HG03103 (cell line): ENCODE data around the gene ICAM2.

Experiments
- ATAC-seq: cut with Tn5 transposase; IDR thresholded peaks from one replicate; pipeline ENCODE4 v1.9.1; 2021; ENCODE audit warnings: low read depth; ENCODE audit not compliant: unreplicated experiment

Gene ICAM2

DNA sequence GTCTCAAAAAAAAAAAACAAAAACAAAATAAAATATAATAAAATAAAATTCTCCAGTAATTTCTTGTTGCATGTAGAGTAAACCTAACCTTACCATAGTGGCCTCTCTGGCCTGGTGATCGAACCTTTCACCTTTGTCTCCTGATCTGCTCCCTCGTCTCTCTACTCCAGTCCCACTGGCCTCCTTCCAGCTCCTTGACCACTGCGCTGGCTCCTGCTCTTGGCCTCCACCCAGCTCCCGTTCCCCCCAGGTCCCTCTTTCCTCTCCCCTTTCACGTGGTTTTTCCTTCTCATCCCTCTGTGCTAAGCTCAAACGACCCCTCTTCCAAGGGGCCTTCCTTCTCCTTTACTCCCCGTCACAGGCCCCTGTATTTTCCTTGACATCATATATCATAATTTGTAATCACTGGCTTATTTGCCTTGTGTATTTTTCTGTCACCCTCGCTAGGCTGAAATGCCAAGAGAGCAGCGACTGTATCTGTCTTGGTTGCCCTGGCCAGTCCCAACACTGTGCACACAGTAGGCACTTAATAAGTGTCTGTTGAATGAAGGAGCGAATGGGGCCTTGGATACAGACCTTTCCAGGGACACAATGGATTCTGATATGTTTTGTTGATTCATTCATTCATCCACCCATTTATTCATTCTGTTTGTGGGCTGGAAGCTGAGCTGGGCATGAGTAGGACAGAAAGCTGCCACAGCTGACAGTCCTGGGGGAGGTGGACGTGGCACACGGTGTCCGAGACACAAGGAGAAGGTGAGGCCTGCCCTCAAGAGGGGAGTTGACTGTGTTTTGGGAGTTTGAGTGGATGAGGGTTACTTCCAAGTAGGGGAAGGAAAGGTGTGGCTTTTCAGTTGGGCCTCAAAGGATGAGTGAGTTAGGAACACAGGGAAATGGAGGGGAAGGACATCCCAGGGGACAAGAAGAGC is 41.9 kb downstream of the ICAM2 start:
- no peak for ATAC-seq

DNA sequence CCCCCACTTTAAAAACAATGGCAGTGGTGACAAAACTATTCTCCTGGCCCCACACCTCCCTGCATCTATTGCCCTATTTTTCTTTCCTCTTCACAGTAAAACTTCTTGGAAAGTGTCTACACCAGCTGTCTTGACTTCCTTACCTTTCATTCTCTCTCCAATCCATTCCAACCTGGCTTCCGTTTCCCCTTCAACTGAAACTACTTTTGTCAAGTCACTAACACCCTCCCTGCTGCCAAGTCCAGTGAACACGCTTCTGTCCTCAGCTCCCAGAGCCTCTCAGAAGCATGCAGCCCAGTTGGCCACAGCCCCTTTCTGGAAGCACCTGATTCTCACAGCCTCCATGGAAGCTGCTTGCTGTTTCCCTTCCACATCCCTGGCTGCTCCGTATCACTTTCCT is 43.7 kb downstream of the ICAM2 start:
- no peak for ATAC-seq

DNA sequence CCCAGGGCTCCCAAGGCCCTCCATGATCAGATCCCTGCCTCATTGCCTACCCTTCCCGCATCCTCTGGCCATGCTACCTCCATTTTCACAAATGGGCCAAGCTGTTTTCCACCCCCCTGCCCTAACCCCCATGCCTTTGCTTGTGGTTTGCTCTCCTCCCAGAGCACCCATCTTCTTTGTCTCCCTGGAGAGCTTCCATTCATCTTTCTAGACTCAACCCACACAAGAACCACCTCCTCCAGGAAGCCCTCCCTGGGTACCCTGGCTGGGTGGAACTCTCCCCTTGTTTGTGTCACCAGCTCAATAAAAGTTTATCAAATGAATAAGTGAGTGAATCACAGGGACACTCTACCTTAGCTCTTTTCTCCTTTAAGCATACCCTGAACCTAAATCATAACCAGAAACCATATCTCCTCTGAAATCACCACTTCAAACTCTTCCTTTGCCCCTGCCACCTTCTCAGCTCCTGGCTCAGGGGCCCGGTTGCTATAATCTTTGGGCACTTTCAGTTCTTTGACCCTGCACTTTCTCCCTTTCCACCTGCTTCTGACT is 44.8 kb downstream of the ICAM2 start:
- ATAC-seq = no peak

DNA sequence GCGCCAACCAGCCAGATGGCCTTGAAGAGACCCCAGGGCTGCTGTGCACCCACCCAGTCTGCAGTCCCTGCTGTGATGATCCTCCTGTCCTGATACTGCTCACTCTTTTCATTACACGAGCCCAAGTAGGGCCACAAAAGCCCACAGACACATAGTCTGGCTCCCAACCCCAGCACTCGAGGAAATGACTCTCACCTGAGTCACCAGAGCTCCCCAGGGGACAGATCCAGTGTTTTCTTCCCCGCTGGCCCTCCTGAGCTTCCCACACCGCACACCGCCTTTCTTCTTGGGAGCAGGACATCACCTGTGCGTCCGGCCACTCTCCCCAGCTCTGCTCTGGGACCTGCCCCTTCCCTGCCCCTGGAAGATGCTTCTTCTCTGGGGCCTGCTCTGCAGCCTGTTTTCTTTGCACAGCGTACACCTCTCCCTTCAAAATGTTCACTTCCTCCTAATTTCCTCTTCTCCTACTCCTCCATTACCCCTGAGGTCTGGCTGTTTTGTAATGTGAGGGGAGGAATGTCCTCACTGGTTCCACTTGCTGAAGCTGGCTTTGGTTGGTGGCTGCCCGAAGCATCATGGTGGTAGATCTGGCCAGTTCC is 45.7 kb downstream of the ICAM2 start:
- ATAC-seq = no peak

DNA sequence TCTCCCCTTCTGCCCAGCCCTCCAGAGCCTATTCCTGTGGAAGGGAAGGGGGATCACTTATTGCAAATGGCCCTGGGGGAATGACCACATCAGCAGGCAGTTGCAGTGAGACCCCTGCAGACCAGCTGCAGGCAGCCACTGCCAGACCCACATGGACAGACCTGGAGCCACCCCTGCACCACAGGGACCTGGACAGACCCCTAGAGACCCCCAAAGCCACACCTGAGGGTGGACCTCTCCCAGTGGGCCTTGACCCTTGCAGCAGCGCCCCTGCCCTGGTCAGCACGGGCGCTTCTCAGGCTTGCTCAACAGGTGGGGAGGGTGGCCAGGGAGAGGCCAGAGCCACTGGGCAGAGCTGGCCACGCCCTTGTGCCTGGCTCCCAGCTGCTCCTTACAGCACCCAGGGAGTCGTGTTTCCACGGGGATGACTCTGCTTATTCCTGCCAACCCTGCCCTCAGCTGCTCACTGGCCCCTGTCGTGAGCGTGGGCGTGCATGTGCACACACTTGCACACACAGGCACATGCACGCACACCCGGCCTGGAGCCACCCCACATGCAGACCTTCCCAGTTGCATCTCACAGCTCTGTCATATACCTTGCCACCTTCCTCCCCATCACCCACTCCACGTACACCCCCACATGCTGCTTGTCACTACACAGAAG is 46.4 kb downstream of the ICAM2 start:
- no peak for ATAC-seq

DNA sequence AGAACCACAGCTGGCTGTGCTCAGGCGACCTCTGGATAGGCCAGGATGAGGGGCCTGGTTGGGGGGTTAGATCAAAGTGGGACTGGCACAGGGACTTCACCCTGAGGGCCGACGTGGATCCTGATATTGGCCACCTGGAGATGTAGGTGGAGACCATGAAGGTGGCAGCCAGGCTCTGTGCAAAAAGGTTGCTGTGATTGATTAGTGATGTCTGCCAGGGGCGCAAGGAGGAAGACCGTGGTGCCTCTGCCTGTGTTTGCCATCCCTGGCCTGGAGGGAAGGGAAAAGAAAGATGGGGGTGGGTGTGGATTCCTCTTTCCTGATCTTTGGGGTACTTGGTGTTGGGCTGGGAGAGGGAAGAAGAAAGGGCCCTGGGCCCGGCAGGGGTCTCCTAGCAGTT is 47.2 kb downstream of the ICAM2 start:
- no peak for ATAC-seq

DNA sequence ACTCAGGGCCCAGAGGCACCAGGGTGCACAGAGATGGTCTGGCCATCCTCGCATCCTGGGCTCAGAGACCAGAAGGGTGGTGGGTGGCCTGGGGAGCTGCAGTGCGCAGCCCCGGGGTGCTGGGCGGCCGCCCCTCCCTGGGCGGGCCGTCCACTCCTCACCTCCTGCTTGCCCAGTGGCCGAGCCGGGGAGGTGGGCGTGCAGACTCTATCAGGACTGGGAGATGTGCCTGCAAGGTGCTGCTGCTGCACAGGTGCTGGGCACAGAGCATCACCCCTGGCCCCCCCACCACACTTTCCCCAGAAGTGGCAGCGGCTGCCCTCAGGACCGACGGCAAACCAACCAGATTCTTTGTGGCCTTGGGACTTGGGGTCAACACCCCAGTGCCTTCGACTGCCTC is 47.6 kb downstream of the ICAM2 start, which contains the start of gene SCN4A:
SCN4A (minus strand) TSS at position 123 of the 400 bp plus-strand sequence; CDS start at position 46, 77 bp downstream.
- ATAC-seq = no peak

DNA sequence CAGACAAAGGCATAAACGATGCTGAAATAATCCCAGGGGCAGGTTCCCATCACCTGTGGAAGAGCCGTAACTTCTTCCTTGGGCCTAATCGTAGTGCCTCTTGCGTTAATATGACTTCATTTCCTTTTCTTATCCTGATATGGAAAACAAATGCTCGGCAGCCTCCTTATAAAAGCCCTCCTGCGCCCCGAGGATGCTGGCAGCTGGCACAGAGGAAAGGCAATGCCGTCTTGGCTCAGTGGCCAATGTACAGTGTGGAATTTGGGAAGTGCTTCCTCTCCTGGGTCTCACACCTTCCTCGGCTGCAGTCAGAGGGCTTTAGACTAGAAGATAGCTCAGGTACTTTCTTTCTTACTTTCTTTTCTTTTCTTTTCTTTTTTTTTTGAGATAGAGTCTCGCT is 51.2 kb downstream of the ICAM2 start:
- ATAC-seq = no peak

DNA sequence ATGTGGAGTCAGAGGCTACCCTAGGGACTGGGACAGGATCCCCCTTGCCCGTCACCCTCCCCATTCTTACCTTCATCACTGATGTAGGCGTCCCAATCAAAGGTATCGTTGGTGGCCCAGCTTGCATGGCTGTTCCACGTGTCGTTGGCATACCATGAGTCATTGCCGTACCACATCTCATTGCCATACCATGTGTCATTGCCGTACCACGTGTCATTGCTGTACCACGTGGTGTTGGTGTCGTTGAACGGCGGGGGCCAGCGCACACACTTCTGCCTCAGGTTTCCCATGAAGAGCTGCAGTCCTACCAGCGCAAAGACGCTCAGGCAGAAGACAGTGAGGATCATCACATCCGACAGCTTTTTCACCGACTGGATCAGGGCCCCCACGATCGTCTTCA is 52.5 kb downstream of the ICAM2 start:
- ATAC-seq = no peak

DNA sequence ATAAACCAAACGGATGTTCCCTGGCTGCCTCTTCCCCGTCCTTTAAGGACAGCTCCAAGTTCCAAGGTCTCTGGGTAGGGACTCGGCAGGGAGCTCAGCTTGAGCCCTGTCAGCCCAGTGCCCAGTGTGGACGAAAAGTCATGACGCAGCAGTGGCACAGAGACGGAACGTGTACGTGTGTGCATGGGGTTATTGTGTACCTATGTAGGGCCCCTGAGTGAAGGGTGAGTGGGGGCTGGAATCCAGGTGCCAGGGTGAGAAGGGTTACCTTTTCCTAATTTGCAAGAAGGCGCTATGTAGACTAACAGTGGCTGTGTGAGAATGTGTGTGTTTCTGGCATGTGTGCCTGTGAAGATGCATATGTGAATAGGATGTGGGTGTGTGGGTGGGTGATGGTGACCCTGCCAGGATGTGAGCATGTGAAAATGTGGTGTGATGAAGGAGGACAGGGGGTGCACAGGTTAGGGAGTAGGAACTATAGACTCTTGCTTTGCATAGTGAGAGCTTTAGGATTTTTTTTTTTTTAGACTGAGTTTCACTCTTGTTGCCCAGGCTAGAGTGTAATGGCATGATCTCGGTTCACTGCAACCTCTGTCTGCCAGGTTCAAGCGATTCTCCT is 53.7 kb downstream of the ICAM2 start:
- no peak for ATAC-seq

DNA sequence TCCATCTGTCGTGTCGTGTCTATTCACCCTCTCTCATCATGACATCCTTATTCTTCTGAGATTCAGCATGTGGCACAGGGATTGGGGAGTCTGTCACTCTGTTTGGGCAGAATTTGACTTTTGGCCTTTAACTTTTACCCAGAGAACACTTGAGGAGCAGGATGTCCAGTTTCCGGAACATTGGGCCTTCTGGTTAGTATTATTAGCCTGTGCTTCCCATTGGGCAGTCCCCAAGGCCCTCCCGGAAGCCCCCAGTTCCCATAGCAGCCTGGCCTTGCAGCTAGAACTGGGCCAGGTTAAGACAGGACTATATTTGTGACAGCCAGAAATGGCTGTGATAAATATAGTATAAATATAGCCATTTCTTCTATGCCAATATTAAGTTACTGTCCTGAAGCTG is 57.3 kb downstream of the ICAM2 start:
- no peak for ATAC-seq

DNA sequence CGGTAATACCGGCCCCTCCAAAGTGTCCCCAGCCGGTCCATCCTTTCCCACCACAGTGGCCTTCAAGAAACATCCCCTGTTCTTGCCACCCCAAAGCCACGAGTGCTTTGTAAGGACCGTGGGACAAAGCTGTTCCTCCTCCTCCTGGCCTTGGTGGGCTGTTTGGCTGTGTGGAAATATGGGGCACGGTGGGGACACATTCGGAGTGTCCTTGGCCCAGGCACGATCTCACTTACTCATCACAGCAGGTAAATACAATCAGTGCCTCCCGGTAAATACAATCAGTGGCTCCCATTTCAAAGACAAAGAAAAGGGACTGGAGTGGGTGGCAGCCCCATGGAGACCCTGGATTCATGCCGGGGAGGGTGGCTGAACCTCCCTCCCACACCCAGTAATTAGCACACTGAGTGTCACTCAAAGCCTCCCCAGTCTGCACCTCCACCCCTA is 58.1 kb downstream of the ICAM2 start:
- no peak for ATAC-seq

DNA sequence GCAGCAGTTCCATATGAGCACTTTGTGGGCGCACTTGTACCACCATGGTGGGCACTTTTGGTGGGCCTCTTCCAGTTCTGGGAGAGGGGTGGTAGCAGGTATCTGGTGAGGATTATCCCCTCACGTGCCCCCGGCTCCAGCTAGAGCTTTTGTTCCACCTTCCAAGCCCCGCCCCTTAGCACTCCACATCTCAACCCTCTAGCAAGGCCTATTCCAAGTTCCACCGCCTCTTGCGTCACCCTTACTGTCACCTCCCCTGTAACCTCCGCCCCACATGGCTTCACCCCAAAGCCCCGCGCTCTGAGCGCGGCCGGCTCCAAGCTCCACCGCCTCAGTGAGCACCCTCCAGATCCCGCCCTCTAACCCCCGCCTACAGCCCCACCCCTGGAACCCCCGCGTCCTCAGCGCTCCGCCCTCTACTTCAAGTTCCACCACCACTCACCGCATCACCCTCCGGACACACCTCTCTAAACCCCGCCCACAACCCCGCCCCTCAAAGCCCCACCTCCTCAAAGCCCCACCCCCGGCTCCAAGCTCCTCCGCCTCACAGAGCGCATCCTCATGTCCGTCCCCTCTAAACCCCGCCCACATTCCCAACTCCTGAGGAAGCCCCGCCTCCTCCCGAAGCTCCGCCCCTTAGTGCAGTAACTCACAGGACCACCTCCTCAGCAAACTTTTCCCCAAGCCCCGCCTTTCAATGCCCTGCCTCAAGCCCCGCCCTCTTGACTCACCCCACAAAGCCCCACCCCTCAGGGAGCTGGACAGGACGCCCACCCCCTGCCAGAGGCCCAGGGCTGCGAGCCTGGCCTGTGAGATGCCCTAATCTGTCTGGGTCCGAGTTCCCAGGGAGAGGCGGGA is 58.8 kb downstream of the ICAM2 start:
- ATAC-seq = no peak

DNA sequence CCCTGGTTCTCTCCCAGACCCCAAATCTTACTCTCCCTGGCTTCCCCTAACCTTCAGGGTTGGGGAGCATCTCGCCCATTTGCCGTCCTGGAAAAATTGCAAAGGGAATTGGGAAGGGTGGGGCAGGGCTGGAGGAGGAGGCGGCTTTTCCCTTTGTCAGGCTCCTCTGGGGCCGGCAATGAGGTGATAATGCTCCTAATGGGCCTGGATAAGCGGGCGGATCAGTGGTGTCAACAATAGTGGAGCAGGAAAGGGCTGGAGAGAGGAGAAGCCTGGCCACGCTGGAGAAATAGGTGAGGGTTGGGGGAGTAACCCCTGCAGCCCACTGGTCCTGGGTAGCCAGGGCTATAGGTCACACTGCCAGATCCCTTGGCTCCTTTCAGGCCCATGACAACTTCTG is 60.0 kb downstream of the ICAM2 start:
- ATAC-seq = no peak

DNA sequence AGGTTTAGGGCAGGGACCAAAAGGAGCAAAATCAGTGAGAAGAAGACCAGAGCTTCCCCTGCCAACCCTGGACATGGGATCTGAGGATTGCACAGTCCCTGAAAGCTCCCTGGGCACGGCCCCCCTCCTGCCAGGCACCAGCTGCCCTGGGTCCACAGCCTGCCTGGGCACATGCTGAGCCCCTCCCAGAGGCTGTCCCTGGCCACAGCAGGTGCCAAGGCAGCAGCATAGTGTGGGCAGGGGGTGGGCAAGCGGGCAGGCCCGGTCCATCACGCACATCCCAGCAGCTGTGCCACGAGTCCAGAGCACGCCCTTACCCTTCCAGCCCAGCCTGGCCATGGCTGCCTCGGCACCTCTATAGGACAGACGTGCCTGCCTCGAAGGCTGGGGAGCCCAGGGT is 60.4 kb downstream of the ICAM2 start:
- no peak for ATAC-seq

DNA sequence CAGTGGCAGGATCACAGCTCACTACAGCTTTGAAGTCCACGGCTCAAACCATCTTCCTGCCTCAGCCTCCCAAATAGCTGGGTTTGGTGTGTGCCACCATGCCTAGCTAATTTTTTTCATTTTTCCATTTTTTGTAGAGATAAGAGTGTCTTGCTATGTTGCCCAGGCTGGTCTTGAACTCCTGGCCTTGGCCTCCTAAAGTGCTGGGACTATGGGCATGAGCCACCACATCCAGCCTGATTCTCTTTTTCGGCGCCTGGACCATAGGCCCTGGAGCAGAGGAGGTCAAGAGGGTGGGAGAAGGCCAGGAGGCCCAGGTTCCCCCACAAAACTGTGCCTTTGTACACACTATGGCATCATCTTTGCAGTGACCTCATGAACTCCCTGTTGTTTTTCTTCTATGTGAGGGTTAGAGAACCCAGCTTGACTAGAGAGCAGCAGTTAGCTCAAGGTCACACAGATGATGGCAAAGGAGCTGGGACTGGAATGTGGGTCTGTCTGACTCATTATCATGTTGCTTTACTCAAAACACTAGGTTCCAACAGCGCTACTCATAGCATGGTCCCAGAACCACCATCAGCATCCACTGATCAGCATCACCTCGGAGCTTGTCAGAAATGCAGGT is 64.0 kb downstream of the ICAM2 start:
- ATAC-seq = no peak

DNA sequence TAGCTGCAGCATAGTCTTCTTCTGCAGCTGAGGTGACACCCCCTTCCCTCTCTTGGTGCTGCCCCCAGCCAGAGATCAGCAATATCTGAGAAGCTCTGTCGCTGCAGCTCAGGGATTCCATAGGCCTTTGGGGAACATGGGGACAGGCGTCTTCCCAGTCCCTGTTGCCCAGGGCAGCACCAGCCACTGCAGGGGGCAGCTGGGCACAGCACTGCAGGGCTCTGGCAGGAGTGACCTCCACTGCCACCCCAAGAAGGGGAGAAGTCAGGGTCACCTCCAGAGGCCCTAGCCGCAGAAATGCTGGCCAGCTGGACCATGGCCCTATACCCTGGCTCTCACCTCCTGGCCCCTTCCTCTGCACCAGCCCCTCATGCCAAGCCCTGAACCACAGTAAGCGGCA is 64.6 kb downstream of the ICAM2 start:
- no peak for ATAC-seq

DNA sequence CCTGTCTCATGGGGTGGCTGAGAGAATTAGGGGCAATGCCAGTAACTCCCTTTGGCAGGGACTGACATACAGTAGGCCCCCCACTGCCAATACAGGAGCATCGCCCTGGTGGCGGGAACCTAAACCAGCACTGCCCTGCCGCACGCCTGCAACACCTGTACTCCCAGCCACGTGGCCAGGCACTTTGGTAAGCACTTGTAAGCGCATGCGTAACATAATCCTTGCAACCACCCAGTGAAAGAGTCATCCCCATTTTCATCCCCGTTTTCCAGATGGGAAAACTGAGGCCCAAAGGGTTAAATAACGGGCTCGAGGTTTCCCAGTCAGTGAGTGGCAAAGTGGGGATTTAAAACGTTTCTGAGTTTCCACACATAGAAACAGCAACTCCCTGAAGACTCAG is 65.2 kb downstream of the ICAM2 start:
- no peak for ATAC-seq

DNA sequence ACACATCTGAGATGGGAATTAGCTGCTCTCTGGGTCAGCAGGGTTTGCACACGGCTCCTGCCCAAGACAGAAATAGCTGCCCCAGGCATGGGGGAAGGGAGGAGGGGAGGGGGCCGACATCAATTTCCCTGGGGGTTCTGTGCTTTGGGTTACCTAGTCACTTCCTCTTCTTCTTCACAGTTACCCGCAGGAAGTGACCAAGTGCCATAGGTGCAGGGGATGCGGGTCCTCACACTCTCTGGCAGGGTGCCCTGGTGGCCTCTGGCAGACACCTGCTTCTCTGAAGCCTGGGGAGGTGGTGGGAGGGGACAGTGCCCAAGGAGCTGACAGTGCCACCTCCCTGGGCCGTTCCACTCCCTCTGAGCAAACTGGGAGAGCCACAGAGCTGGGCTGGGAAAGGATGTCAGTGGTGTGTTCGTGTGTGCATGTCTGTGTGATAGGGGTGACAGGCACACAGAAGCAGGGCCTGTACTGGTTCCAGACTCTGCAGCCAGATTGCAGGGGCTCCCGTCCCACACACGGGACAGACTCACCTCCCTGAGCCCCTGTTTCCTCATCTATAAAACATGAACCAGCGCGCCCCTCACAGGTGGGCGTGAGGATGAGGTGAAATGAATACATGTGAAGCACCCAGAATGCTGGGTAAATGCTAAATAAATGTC is 65.9 kb downstream of the ICAM2 start:
- no peak for ATAC-seq
